HL-60/S4 treated with phorbol 12-myristate 13-acetate at 8.2 ng/mL for 4 days and 3 days (cell line): ENCODE results near the gene CLDN7.
"Not testable (repeated sequence)": the region's sequence is repeated elsewhere in the genome, so short reads cannot be mapped to it uniquely, and the experiment has no call there.

Source experiments
- in situ Hi-C: fragments of 300-500 bp; cut with MboI; formaldehyde crosslinking; loops from 2 replicates; pipeline ENCODE4 v1.15.0; 2022; ENCODE audit warnings: low sequenced_read_pairs

The CLDN7 gene

GRCh38 chr17:7256766-7257456 is 5.4 kb downstream of the CLDN7 start:
- in situ Hi-C loops: no loop called here

- in situ Hi-C loops: no loop called here
Measured at GRCh38 chr17:7254511-7254910, 7.8 kb downstream of the CLDN7 start.

GRCh38 chr17:7253082-7253481 is 9.2 kb downstream of the CLDN7 start:
- in situ Hi-C loops: no loop called here

DNA sequence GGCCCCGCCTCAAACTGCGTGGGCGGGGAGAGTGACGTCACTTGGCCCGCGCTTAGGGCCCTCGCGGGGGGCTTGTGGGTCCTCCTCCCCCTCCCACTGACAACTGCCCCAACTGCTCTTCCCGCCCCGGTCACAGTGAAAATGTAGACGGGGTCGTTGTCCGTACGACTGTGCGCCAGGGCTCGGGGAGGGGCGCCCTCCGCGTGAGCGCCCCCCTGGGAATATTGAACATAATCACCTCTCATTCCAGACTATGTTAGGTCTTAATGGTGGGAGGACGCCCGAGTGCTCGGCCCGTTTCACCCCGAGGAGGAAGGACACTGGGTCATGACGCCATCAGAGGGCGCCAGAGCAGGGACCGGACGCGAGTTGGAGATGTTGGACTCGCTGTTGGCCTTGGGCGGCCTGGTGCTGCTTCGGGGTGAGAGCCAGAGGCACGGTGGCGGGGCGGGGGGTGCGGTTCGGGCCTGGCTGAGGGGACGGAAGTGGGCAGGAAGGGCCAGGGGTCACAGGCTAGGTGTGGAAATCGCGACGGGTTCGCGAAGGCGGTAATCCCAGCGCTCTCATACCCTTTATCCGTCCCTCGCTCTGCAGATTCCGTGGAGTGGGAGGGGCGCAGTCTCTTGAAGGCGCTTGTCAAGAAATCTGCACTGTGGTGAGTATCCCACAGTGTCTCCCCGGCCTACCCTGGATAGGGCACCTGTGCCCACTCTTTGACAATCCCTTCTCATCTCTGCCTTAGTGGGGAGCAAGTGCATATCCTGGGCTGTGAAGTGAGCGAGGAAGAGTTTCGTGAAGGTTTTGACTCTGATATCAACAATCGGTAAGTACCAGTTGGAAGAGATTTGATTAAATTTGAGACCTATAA is 9.9 kb downstream of the CLDN7 start, which contains the start of gene ELP5:
Gene ELP5 (plus strand): TSS at position 40 of the 868 bp plus-strand sequence. CDS start 336 bp downstream, at position 376.
- in situ Hi-C loops: no loop called here

DNA sequence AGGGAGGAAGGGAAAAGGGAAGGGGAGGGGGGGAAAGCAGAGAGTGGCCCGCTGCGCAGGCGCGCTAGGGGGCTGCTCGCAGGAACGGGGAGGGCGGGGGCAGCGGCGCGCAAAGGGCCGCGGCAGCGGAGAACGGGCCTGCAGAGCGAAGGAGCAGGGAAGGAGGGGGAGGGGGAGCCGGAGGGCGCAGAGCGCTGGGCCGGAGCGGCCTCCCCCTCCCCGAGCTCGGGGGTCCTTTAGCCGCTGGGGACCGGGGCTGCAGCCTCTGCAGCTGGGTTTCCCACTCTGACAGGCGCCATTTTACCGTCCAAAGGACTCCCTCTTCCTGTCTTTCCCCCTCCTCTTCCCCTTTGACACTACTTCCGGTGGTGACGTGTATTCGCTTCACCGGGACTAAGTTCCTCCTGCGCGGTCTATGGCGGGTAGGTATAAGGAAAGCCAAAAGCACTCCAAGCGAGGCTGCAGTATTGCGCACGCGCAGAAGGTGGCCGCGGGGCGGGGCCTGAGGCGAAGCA is 10.6 kb downstream of the CLDN7 start, which contains the start of gene CTDNEP1:
Gene CTDNEP1 (minus strand): TSS at position 74 of the 515 bp plus-strand sequence. CDS start 438 bp downstream, outside the sequence.
- in situ Hi-C loops: no loop called here

DNA sequence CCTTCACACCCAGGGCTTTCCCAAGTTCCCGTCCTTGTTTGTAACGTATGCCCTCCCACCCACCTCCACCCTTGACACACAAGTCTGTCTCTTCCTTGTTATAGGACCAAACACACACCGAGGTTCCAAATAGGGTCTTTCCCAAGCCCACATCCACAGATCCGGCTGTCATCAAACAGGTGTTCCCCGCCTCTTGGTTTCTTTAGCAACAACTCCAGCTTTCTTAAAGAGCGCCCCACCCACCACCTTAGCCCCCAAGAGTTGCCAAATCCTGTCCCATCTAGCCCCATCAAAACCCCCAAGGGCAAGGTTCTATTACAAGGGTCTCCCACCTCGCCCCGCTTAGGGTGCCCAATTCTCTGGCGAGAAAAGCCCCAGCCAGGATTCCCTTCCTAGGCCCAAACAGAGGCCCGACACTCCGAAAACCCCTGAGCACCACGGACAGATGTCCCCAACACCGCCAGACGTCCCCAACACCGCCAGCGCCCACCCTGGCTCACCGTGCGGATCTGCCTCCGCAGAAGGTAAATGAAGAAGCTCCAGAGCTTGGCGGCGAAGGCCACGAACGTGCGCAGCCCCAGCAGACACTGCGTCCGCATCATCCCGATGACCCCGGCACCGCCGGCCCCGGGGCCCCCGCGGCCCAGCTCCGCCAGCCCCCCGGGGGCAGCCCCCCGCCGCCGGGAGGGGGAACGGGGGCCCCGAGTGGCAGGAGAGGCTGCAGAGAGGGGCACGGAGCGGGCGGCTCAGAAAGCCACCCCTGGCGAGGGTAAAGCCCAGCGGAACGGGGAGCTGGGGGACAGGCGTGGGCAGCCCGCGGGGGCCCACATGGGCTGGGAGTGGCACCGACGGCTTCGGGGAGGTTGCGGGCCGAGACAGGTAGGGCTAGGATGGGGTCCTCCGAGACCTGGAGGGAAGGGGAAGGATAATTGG is 11.3 kb downstream of the CLDN7 start:
- in situ Hi-C loops: no loop called here

DNA sequence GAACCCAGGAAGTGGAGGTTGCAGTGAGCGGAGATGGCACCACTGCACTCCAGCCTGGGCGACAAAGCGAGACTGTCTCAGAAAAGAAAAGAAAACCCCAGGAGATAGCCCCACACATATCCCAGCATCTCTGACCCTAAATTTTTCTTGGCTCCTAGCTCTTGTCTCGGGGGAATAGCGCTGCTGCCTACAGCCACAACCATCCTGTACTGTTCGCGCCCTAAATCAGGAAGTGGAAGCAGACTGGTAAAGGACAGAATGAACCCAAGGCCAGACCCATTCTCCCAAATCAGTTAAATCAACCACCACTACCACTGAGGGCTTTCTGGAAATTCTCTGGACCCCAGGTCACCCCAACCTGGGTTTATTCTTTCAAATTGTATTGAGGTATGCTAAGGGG is 12.4 kb downstream of the CLDN7 start:
- in situ Hi-C loops: no loop called here

DNA sequence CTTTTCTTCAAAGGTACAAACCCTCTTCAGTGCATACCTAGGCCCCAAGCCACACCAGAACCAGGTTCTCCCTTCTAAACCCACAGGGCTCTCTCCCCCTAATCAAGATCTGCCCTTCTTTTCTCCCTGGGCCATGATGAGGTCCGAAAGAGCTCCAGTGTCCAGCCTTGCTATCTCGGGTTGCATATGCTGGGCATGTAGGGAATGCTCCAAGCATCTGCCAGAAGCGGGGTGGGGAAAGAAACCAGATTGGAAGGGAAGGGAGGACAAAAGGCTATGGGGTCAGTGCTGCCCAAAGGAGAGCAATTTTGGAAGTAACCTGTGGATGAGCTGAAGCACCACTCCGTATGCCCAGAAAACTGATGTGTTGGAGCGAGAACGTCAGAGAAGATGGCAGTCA is 13.1 kb downstream of the CLDN7 start:
- in situ Hi-C loops: no loop called here

- in situ Hi-C loops: no loop called here
Measured at GRCh38 chr17:7248796-7249195, 13.5 kb downstream of the CLDN7 start.

DNA sequence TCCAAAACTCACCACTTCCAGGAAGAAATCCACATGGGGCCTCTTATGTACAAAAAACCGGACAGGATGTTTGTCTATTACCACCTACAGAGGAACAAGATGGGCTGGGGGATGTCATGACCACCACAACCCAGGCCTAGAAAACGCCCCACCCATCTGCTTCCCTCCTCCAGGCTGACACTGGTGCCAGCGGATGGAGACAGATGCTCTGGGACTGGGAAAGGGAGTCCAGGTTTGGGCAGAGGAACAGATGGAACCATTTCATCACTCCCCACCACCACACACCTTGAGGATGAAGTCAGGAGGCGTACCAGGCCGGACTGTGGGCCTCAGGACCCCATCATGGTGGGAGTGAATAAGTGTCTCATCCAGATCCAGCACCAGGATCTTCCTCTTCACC is 15.5 kb downstream of the CLDN7 start:
- in situ Hi-C loops: no loop called here

- in situ Hi-C loops: not testable (repeated sequence)
Measured at GRCh38 chr17:7243838-7244237, 18.4 kb downstream of the CLDN7 start.

DNA sequence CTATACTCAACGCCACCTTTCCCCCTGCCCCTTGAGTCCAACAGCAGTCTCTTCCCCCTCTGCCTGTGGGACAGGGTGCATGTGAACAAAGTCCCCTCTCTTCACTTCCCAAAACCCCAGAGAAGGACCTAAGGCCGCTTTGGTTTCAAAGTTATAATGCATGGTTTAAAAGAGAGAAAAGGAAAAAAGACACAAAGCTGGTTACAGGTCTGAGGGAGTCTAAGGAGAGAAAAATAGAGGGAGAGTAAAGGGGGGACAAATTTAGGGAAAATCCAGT is 18.9 kb downstream of the CLDN7 start:
- in situ Hi-C loops: no loop called here

GRCh38 chr17:7242717-7243452 is 19.4 kb downstream of the CLDN7 start:
- in situ Hi-C loops: no loop called here

- in situ Hi-C loops: no loop called here
Measured at GRCh38 chr17:7241783-7242716, 20.2 kb downstream of the CLDN7 start, which contains the start of gene GABARAP. Gene GABARAP, minus strand, starts transcription at chr17:7242449. Its CDS starts 119 bp downstream, at chr17:7242330.

GRCh38 chr17:7241090-7241733 is 21.1 kb downstream of the CLDN7 start:
- in situ Hi-C loops: no loop called here

- in situ Hi-C loops: no loop called here
Measured at GRCh38 chr17:7240375-7240774, 21.9 kb downstream of the CLDN7 start.

DNA sequence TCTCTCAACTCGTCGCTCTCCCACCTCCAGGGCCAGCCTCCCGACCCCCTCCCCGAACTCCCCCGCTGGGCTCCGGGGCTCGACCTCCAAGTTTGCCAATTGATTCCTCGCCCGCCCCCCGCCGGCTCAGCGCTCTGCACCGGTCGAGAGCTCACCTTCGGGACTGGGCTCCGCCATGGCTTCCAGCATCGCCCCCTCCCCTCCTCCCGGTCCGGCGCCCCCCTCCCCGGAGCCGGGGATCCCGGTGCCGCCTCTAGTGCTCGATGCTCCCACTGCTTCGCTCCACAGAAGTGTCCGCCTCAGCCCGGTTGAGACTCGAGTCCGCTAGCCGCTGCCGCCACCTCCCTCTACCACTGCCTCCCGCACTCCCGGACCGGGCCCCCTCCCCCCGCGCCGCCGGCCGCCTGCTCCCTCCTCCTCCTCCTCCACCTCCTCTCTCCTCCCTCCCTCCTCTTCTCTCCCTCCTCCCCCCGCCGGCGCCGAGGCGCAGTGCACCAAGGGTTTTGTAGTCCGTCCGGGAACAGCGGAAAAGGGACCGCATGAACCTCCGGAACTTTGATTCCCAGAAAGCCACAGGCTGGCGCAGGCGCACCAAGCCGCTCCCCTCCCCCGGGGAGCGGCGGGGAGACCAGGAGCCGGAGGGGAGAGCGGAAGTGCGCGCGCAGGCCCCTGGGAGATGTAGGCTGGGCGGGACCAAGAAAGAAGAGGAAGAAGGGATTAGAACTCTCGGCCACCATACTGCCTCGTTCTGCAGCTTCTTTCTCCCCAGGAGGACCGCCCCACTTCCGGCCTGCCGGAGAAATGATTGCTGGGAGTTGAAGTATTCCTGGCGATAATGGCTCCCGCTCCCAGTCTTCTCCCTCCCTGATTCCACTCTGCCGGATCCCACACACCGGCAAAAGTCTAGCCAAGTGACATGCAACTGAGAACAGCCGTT is 22.9 kb downstream of the CLDN7 start, which contains the start of gene PHF23:
Gene PHF23 (minus strand): TSS at position 367 of the 937 bp plus-strand sequence. CDS start 178 bp downstream, at position 189.
- in situ Hi-C loops: no loop called here
